Loucy (cell line): ENCODE measurements around the gene ZNF283.

Source experiments
- CTCF ChIP-seq: fragments of 200-600 bp; sonication (generic); conservative IDR thresholded peaks from 2 replicates; pipeline ENCODE4 v1.5.1; 2014; ENCODE audit warnings: mild to moderate bottlenecking, antibody characterized with exemption, low read length
- EZH2phosphoT487 ChIP-seq: fragments of 200-600 bp; IDR thresholded peaks from 2 replicates; pipeline ENCODE4 v1.6.1; 2018; ENCODE audit warnings: antibody characterized with exemption, mild to moderate bottlenecking, moderate library complexity, borderline replicate concordance

- TF ChIP-seq EZH2phosphoT487: no peak
- TF ChIP-seq CTCF: no peak
Measured at GRCh38 chr19:43858174-43858573, 31.1 kb downstream of the ZNF283 start.
